ENCODE measurements around the gene SIPA1L2. TPM values are rescaled to one million over a fixed set of nuclear protein-coding genes. Genes with fewer than 3 reads are reported as not detected.

SIPA1L2 gene
- 10 to 100 TPM; 14.8 to 25.1 (median 20.8) TPM for total RNA-seq

GRCh38 chr1:232630047-232630893, at the start of gene SIPA1L2:
Gene SIPA1L2 (minus strand): TSS chr1:232630133. CDS start chr1:232515339, 114,794 bp downstream.
- Histone ChIP-seq H3K4me3 (peak within 1 kb of the TSS; percentile 93), H3K36me3 (no peaks in the 10 kb centered on the region), H3K4me1 (peaks cover 36% of the 10 kb centered on the region), H3K27ac (peak within 1 kb of the TSS; percentile 89), H3K9me3 (no peaks in the 10 kb centered on the region), H3K27me3 (no peaks in the 10 kb centered on the region)
- 0% methylated on average over 14 of the region's 98 CpGs for WGBS
- TF ChIP-seq POLR2AphosphoS5 (IDR thresholded peaks at IDR 0.05) (no peak), EP300 (IDR thresholded peaks at IDR 0.05) (no peak), POLR2A (IDR thresholded peaks at IDR 0.05) (peak in 1 of 2 donors; percentile 57), CTCF (IDR thresholded peaks at IDR 0.05) (peak; percentile 18 to 53)
- DNase-seq (ENCODE audit: low spot score in 2 of 2), result peak; percentile 94 to 96

DNA sequence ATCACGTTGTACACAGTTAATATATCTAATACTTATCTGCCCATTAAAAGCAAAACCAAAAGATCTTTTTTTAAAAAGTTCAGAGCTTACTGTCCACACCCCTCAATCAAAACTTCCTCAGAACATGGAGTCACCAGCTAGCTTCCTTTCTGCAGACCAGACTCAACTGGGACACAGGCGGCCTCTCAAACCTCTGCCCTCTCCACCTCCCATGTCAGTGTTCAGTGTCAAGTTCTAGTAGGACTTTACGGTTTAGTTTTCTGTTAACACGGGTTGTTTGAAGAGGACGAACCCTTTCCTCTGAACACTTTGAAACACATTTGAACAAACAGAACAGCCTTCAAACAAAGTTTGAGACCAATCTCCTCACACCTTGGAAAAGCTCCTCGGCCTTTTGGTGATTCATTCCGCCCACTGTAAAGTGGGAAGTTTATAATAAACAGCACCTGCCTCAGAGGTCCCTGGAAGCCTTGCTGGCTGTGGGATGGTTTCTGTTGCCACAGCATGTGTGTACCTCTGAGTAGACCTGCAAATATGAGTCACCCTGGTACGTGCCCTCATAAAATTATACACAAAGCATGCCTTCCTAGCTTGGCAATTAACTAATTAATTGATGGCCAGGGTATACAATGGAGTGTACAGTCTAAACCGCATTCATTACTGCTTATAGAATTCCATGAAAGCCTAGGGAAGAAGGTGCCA, 48.4 kb upstream of the SIPA1L2 start:
- DNase-seq (ENCODE audit: low spot score in 2 of 2), result no peak
- WGBS, result 67% methylated on average over 9 of the region's 9 CpGs
- Histone ChIP-seq H3K27me3 (no peaks in the 10 kb centered on the region), H3K9me3 (no peaks in the 10 kb centered on the region), H3K4me3 (no peak overlapping the region), H3K4me1 (no peaks in the 10 kb centered on the region), H3K27ac (no peak overlapping the region), H3K36me3 (no peaks in the 10 kb centered on the region)
- no peak for TF ChIP-seq POLR2AphosphoS5 (IDR thresholded peaks at IDR 0.05)
- TF ChIP-seq POLR2A (IDR thresholded peaks at IDR 0.05), result no peak
- TF ChIP-seq CTCF (IDR thresholded peaks at IDR 0.05), result no peak
- TF ChIP-seq EP300 (IDR thresholded peaks at IDR 0.05), result no peak

- Histone ChIP-seq H3K27me3 (no peaks in the 10 kb centered on the region), H3K9me3 (no peaks in the 10 kb centered on the region), H3K4me3 (no peak overlapping the region), H3K36me3 (no peaks in the 10 kb centered on the region), H3K4me1 (no peaks in the 10 kb centered on the region), H3K27ac (no peak overlapping the region)
- DNase-seq (ENCODE audit: low spot score in 2 of 2), result no peak
- WGBS, result 100% methylated on average over 2 of the region's 2 CpGs
- TF ChIP-seq EP300 (IDR thresholded peaks at IDR 0.05) (no peak), CTCF (IDR thresholded peaks at IDR 0.05) (no peak), POLR2A (IDR thresholded peaks at IDR 0.05) (no peak), POLR2AphosphoS5 (IDR thresholded peaks at IDR 0.05) (no peak)
Observed at GRCh38 chr1:232676307-232676706, 46.4 kb upstream of the SIPA1L2 start.

- no peak for TF ChIP-seq POLR2A (IDR thresholded peaks at IDR 0.05)
- TF ChIP-seq POLR2AphosphoS5 (IDR thresholded peaks at IDR 0.05), result no peak
- no peak for TF ChIP-seq EP300 (IDR thresholded peaks at IDR 0.05)
- TF ChIP-seq CTCF (IDR thresholded peaks at IDR 0.05), result no peak
- no peak for DNase-seq (ENCODE audit: low spot score in 2 of 2)
- Histone ChIP-seq H3K36me3 (no peaks in the 10 kb centered on the region), H3K27ac (no peak overlapping the region), H3K4me3 (no peak overlapping the region), H3K27me3 (no peaks in the 10 kb centered on the region), H3K4me1 (no peaks in the 10 kb centered on the region), H3K9me3 (no peaks in the 10 kb centered on the region)
- 84% methylated on average over 1 of the region's 1 CpG for WGBS
Observed at GRCh38 chr1:232675898-232676297, 46.0 kb upstream of the SIPA1L2 start.

- Histone ChIP-seq H3K27me3 (no peaks in the 10 kb centered on the region), H3K36me3 (no peaks in the 10 kb centered on the region), H3K27ac (no peak overlapping the region), H3K4me3 (no peak overlapping the region), H3K4me1 (no peaks in the 10 kb centered on the region), H3K9me3 (no peaks in the 10 kb centered on the region)
- no peak for DNase-seq (ENCODE audit: low spot score in 2 of 2)
- TF ChIP-seq EP300 (IDR thresholded peaks at IDR 0.05) (no peak), CTCF (IDR thresholded peaks at IDR 0.05) (no peak), POLR2AphosphoS5 (IDR thresholded peaks at IDR 0.05) (no peak), POLR2A (IDR thresholded peaks at IDR 0.05) (no peak)
- 71% methylated on average over 5 of the region's 5 CpGs for WGBS
Observed at GRCh38 chr1:232675260-232675659, 45.3 kb upstream of the SIPA1L2 start.

Measured in suprapubic skin (tissue), 4 donors.